ENCODE results near the gene ELMO2.

- TF ChIP-seq ZNF555 (tag by site-specific recombination; conservative IDR thresholded peaks at IDR 0.05) (no peak), ZNF747 (tag by site-specific recombination; IDR thresholded peaks at IDR 0.05) (no peak), ZNF639 (tag by site-specific recombination; IDR thresholded peaks at IDR 0.05) (no peak)
These were observed 81.3 kb downstream of the ELMO2 start for GRCh38 chr20:46324960-46325703.

Data from HEK293 (cell line).